Loucy (cell line): Measurements from ENCODE around the gene PLSCR5.

Experiments
- H2AFZ ChIP-seq: fragments of 200-600 bp; sonication (generic); 2 replicates; pipeline ENCODE4 v1.6.0; 2016; ENCODE audit warnings: antibody characterized with exemption, mild to moderate bottlenecking, low read length, moderate library complexity
- H3F3A ChIP-seq: fragments of 200-600 bp; 2 replicates; pipeline ENCODE4 v1.6.0; 2016; ENCODE audit warnings: antibody characterized with exemption, low read depth, mild to moderate bottlenecking
- H3K27me3 ChIP-seq: fragments of 200-600 bp; sonication (generic); 2 replicates; pipeline ENCODE4 v1.6.1; 2014; ENCODE audit warnings: low read length, mild to moderate bottlenecking; ENCODE audit not compliant: insufficient read depth, poor library complexity, severe bottlenecking
- H3K36me3 ChIP-seq: fragments of 200-600 bp; sonication (generic); 2 replicates; pipeline ENCODE4 v1.6.1; 2016; ENCODE audit warnings: low read length; ENCODE audit not compliant: insufficient read depth
- H3K4me1 ChIP-seq: fragments of 200-600 bp; sonication (generic); 2 replicates; pipeline ENCODE4 v1.5.1; 2014; ENCODE audit warnings: low read length, mild to moderate bottlenecking; ENCODE audit not compliant: insufficient read depth, poor library complexity, severe bottlenecking
- H3K4me2 ChIP-seq: fragments of 200-600 bp; sonication (generic); 2 replicates; pipeline ENCODE4 v1.6.0; 2014; ENCODE audit warnings: antibody characterized with exemption, low read length, low read depth, mild to moderate bottlenecking; ENCODE audit not compliant: poor library complexity, severe bottlenecking
- H3K4me3 ChIP-seq: fragments of 200-600 bp; sonication (generic); 2 replicates; pipeline ENCODE4 v1.5.1; 2014; ENCODE audit warnings: low read length, mild to moderate bottlenecking, mixed read lengths; ENCODE audit not compliant: poor library complexity, severe bottlenecking
- H3K79me2 ChIP-seq: fragments of 200-600 bp; sonication (generic); 2 replicates; pipeline ENCODE4 v1.6.1; 2014; ENCODE audit warnings: low read length; ENCODE audit not compliant: insufficient read depth
- H3K9ac ChIP-seq: fragments of 200-600 bp; sonication (generic); 2 replicates; pipeline ENCODE4 v1.6.0; 2014; ENCODE audit warnings: mild to moderate bottlenecking, low read depth, low read length, moderate library complexity; ENCODE audit not compliant: poor library complexity, severe bottlenecking
- H3K9me2 ChIP-seq: fragments of 200-600 bp; sonication (generic); replicated peaks from 2 replicates; pipeline ENCODE4 v1.6.1; 2016; ENCODE audit warnings: low read depth, low read length, mixed read lengths
- H3K9me3 ChIP-seq: fragments of 200-600 bp; sonication (generic); 2 replicates; pipeline ENCODE4 v1.6.1; 2014; ENCODE audit warnings: mild to moderate bottlenecking, antibody characterized with exemption, low read length, low read depth; ENCODE audit not compliant: insufficient read depth
- H4K20me1 ChIP-seq: fragments of 200-600 bp; sonication (generic); 2 replicates; pipeline ENCODE4 v1.6.0; 2014; ENCODE audit warnings: antibody characterized with exemption, low read length, mild to moderate bottlenecking; ENCODE audit not compliant: insufficient read depth, poor library complexity, severe bottlenecking
- CTCF ChIP-seq: fragments of 200-600 bp; sonication (generic); conservative IDR thresholded peaks from 2 replicates; pipeline ENCODE4 v1.5.1; 2014; ENCODE audit warnings: mild to moderate bottlenecking, antibody characterized with exemption, low read length
- EZH2phosphoT487 ChIP-seq: fragments of 200-600 bp; IDR thresholded peaks from 2 replicates; pipeline ENCODE4 v1.6.1; 2018; ENCODE audit warnings: antibody characterized with exemption, mild to moderate bottlenecking, moderate library complexity, borderline replicate concordance

PLSCR5 gene, protein sequence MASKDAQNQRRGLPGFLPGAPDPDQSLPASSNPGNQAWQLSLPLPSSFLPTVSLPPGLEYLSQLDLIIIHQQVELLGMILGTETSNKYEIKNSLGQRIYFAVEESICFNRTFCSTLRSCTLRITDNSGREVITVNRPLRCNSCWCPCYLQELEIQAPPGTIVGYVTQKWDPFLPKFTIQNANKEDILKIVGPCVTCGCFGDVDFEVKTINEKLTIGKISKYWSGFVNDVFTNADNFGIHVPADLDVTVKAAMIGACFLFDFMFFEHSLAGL

DNA sequence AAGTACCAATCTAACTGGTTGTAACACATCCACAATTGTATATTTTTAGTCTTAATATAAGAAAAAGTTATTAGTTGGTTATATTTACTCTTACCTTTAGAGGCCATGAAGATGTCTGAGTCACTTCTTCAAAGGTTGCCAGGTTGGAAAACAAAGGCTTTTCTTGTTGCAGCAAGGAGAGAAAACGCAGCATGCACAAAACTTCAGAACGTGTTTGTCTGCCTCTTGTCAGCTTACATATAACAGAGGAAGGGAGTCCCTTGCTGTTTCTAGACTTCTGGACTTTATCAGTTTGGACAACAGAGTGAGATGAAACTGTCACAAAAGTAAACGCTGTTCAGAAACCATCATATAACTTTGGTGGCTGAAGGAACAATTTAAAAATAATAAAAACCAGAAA is at the start of gene PLSCR5:
TSS of gene PLSCR5 (minus strand) at position 241 of the 400 bp plus-strand sequence. CDS start at position 107, 134 bp downstream.
- Histone ChIP-seq H3F3A (no peaks in the 10 kb centered on the region), H3K9me3 (no peaks in the 10 kb centered on the region), H3K4me3 (no peak within 1 kb of the TSS), H3K36me3 (no peaks in the 10 kb centered on the region), H2AFZ (no peak within 1 kb of the TSS), H3K9ac (no peak within 1 kb of the TSS), H3K4me2 (no peak within 1 kb of the TSS), H3K9me2 (no peaks in the 10 kb centered on the region), H3K4me1 (no peaks in the 10 kb centered on the region), H4K20me1 (no peaks in the 10 kb centered on the region), H3K79me2 (no peaks in the 10 kb centered on the region), H3K27me3 (no peaks in the 10 kb centered on the region)
- TF ChIP-seq EZH2phosphoT487: no peak
- no peak for TF ChIP-seq CTCF

GRCh38 chr3:146653978-146654377 is 48.8 kb upstream of the PLSCR5 start:
- Histone ChIP-seq H3K4me3 (no peak overlapping the region), H3F3A (no peaks in the 10 kb centered on the region), H3K36me3 (no peaks in the 10 kb centered on the region), H3K9ac (no peak overlapping the region), H3K4me1 (no peaks in the 10 kb centered on the region), H3K4me2 (no peak overlapping the region), H3K9me3 (no peaks in the 10 kb centered on the region), H3K9me2 (no peaks in the 10 kb centered on the region), H2AFZ (no peak overlapping the region), H4K20me1 (no peaks in the 10 kb centered on the region), H3K27me3 (no peaks in the 10 kb centered on the region), H3K79me2 (no peaks in the 10 kb centered on the region)
- no peak for TF ChIP-seq EZH2phosphoT487
- TF ChIP-seq CTCF: no peak

GRCh38 chr3:146650691-146651442 is 45.7 kb upstream of the PLSCR5 start:
- Histone ChIP-seq H3F3A (no peaks in the 10 kb centered on the region), H3K9ac (no peak overlapping the region), H3K79me2 (no peaks in the 10 kb centered on the region), H3K4me3 (no peak overlapping the region), H4K20me1 (no peaks in the 10 kb centered on the region), H2AFZ (no peak overlapping the region), H3K27me3 (no peaks in the 10 kb centered on the region), H3K4me1 (no peaks in the 10 kb centered on the region), H3K36me3 (no peaks in the 10 kb centered on the region), H3K4me2 (no peak overlapping the region), H3K9me2 (no peaks in the 10 kb centered on the region), H3K9me3 (no peaks in the 10 kb centered on the region)
- TF ChIP-seq EZH2phosphoT487: no peak
- no peak for TF ChIP-seq CTCF
